AG09319 (cell line): ENCODE data around the gene PCDHGB7.
A peak's percentile ranks its signal among the peaks of the same experiment; 100 is the strongest.
"Not testable (repeated sequence)": the region's sequence is repeated elsewhere in the genome, so short reads cannot be mapped to it uniquely, and the experiment has no call there.

Experiments
- DNase-seq: peaks from one replicate; pipeline ENCODE4 v3.0.0-alpha.2; 2010; ENCODE audit warnings: low read depth; ENCODE audit errors: extremely low read depth
- CTCF ChIP-seq: IDR thresholded peaks from 2 replicates; pipeline ENCODE4 v1.5.1; 2011; ENCODE audit warnings: low read depth, mild to moderate bottlenecking, inconsistent platforms, low read length, moderate library complexity

The PCDHGB7 gene

GRCh38 chr5:141430332-141431113 is 13.0 kb downstream of the PCDHGB7 start, which contains the start of gene PCDHGA12:
Gene PCDHGA12, plus strand, starts transcription at chr5:141430507. Its CDS starts 253 bp downstream, at chr5:141430760.
- DNase-seq = peak; percentile 55
- peak; percentile 39 for TF ChIP-seq CTCF

- TF ChIP-seq CTCF = no peak
- DNase-seq = no peak
Observed at GRCh38 chr5:141431286-141431685, 13.8 kb downstream of the PCDHGB7 start.

GRCh38 chr5:141432308-141432707 is 14.8 kb downstream of the PCDHGB7 start:
- DNase-seq = not testable (repeated sequence)

- DNase-seq = not testable (repeated sequence)
Observed at GRCh38 chr5:141432726-141433125, 15.2 kb downstream of the PCDHGB7 start.

- DNase-seq = no peak
- no peak for TF ChIP-seq CTCF
Observed at GRCh38 chr5:141434006-141434405, 16.5 kb downstream of the PCDHGB7 start.

GRCh38 chr5:141437221-141437620 is 19.7 kb downstream of the PCDHGB7 start:
- no peak for DNase-seq
- TF ChIP-seq CTCF = no peak

GRCh38 chr5:141439411-141440141 is 22.1 kb downstream of the PCDHGB7 start:
- no peak for DNase-seq
- TF ChIP-seq CTCF = no peak

- no peak for DNase-seq
- TF ChIP-seq CTCF = no peak
Observed at GRCh38 chr5:141440341-141440740, 22.9 kb downstream of the PCDHGB7 start.
